Left ventricle myocardium inferior (tissue), 1 donor: ENCODE results near the gene CFAP61. TPM values are rescaled to one million over a fixed set of nuclear protein-coding genes. Genes with fewer than 3 reads are reported as not detected.

Experiments used
- DNase-seq: peaks from one replicate; pipeline ENCODE4 v3.0.0-alpha.2; 2020
- H3K27ac ChIP-seq: fragments of 200-600 bp; replicated peaks from 2 replicates; pipeline ENCODE4 v1.8.0; 2021
- H3K27me3 ChIP-seq: fragments of 200-600 bp; 2 replicates; pipeline ENCODE4 v1.8.0; 2021; ENCODE audit warnings: low read depth
- H3K36me3 ChIP-seq: fragments of 200-600 bp; 2 replicates; pipeline ENCODE4 v1.8.0; 2021
- H3K4me1 ChIP-seq: fragments of 200-600 bp; 2 replicates; pipeline ENCODE4 v1.8.0; 2021
- H3K4me3 ChIP-seq: fragments of 200-600 bp; 2 replicates; pipeline ENCODE4 v1.8.0; 2021; ENCODE audit warnings: mild to moderate bottlenecking, moderate library complexity
- H3K9me3 ChIP-seq: fragments of 200-600 bp; replicated peaks from 2 replicates; pipeline ENCODE4 v1.8.0; 2021
- intact Hi-C: fragments of 100-400 bp; cut with micrococcal nuclease; formaldehyde crosslinking; loops from one replicate; pipeline ENCODE4 v1.11.0; 2022
- total RNA-seq: library from RNA; stranded (reverse); fragmentation: NEBNext Ultra II Directional; extraction: Animal tissue kit (Norgen Biotek cat#: 25700); gene quantifications from one replicate; pipeline ENCODE4 v1.2.1, GENCODE V29; 2021
- TF ChIP-seq, protein P1 (sequence below): fragments of 200-600 bp; IDR thresholded peaks from 2 replicates; pipeline ENCODE4 v1.8.0; 2021; ENCODE audit warnings: antibody characterized with exemption, mild to moderate bottlenecking, borderline replicate concordance
- donor health status: DM: no; HTN: yes; CAD: no; lungs with severe emphysema.

CFAP61 gene
- total RNA-seq, 1 donor from 2014 or later, result 54.8 TPM

DNA sequence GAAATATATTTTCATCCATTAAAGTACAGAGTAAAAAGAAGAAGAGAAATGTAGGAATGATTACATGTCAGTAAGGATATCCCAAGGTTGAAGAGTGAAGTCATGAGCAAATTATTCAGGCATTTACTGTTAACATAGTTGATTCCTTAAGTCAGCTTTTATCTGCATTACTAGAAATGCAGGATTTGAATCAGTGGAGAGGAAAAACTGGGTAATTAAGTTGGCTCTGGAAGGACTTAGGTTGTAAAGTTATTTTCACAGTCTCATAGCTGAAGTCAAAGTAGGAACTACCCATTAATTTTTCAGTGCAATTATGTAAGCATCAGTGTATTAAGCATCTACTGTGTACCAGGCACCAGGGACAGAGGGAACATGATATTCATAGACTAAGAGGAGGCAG, 27.4 kb upstream of the CFAP61 start:
- TF ChIP-seq, protein P1, sequence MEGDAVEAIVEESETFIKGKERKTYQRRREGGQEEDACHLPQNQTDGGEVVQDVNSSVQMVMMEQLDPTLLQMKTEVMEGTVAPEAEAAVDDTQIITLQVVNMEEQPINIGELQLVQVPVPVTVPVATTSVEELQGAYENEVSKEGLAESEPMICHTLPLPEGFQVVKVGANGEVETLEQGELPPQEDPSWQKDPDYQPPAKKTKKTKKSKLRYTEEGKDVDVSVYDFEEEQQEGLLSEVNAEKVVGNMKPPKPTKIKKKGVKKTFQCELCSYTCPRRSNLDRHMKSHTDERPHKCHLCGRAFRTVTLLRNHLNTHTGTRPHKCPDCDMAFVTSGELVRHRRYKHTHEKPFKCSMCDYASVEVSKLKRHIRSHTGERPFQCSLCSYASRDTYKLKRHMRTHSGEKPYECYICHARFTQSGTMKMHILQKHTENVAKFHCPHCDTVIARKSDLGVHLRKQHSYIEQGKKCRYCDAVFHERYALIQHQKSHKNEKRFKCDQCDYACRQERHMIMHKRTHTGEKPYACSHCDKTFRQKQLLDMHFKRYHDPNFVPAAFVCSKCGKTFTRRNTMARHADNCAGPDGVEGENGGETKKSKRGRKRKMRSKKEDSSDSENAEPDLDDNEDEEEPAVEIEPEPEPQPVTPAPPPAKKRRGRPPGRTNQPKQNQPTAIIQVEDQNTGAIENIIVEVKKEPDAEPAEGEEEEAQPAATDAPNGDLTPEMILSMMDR, result no peak
- Histone ChIP-seq H3K27ac (no peak overlapping the region), H3K27me3 (no peaks in the 10 kb centered on the region), H3K36me3 (peaks cover 52% of the 10 kb centered on the region), H3K4me1 (peaks cover 24% of the 10 kb centered on the region), H3K4me3 (no peak overlapping the region), H3K9me3 (no peaks in the 10 kb centered on the region)
- no peak for DNase-seq
- intact Hi-C loops, result no loop called here

DNA sequence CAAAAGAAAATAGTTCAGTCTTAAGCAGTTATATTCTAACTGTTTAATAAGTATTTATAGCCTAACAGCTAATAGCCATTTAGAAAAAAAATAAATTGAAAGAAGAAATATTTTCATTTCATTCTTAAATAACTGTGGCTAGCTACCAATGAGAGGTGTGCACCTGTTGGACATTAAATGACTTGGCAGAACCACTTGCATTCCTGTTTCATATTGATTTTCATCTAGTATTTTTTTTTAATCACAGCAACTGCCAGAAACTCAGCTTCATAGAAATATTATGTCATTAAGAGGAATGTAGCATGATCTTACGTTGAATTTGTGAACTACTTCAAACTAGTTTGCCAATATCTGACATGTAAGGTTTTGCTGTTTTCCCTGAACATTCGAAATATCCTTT, 25.0 kb upstream of the CFAP61 start:
- TF ChIP-seq, protein P1, result no peak
- intact Hi-C loops, result no loop called here
- H3K27ac ChIP-seq, result no peak overlapping the region
- no peaks in the 10 kb centered on the region for H3K9me3 ChIP-seq
- no peaks in the 10 kb centered on the region for H3K27me3 ChIP-seq
- peaks cover 69% of the 10 kb centered on the region for H3K36me3 ChIP-seq
- H3K4me1 ChIP-seq, result peaks cover 11% of the 10 kb centered on the region
- no peak for DNase-seq
- no peak overlapping the region for H3K4me3 ChIP-seq

DNA sequence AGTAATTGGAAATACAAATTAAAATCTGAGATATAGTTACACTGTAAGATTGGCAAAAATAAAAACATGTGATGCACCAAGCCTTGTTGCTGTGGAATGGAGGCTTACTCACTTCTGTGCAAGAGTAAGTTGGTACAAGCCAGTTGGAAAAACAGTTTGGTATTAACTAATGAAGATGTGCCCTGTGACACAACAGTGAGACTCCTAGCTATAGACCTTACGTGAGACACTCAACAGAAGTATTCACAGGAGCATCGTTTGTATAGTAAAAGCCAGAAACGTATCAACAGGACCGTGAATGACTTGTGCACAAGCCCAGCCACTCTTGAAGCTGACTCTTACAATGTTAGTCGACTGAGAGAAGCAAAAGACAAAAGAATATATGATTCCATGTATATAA, 20.5 kb upstream of the CFAP61 start:
- no peak overlapping the region for H3K27ac ChIP-seq
- H3K36me3 ChIP-seq, result peaks cover 79% of the 10 kb centered on the region
- no peaks in the 10 kb centered on the region for H3K9me3 ChIP-seq
- DNase-seq, result no peak
- no peak overlapping the region for H3K4me3 ChIP-seq
- intact Hi-C loops, result no loop called here
- H3K4me1 ChIP-seq, result no peaks in the 10 kb centered on the region
- no peaks in the 10 kb centered on the region for H3K27me3 ChIP-seq
- TF ChIP-seq, protein P1, result no peak

DNA sequence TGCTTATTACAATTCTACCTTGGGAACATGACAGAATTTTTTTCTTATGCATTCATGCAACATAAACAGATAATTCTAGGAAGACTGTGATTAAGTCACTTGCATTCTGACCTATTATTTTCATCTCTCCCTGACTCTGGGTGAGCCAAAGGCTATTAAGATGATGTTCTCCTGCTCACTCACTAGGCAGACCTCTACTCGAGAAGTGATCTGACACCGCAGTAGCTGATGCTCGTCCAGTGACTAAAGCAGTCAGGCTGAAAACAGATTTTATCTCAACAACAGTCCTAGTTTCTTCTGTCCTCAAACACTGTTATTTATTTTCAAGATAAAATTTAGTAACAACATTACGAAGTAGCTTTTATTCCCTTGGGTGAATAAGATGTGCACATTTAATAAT, 17.8 kb upstream of the CFAP61 start:
- TF ChIP-seq, protein P1, result no peak
- no peaks in the 10 kb centered on the region for H3K27me3 ChIP-seq
- peaks cover 81% of the 10 kb centered on the region for H3K36me3 ChIP-seq
- H3K27ac ChIP-seq, result no peak overlapping the region
- intact Hi-C loops, result no loop called here
- no peaks in the 10 kb centered on the region for H3K9me3 ChIP-seq
- H3K4me1 ChIP-seq, result peaks cover 13% of the 10 kb centered on the region
- DNase-seq, result no peak
- H3K4me3 ChIP-seq, result no peak overlapping the region

DNA sequence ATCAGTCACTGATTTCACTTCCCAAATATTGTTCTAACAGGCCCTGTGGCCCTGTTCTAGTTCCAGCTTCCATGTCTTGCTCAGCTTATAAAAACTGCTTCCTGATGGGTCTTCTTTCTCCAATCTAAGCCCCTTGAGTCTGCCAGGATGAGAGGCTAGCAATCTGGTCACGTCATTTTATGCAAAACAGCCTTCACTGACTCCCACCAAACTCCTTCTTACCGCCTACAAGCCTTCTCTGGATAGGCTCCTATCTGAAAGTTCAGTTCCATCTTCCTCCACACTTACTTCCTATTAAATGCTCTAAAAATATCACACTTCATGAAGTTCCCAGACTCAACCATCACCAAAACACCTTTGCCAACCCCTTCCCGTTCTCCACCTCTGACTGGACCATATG, 15.6 kb upstream of the CFAP61 start:
- Histone ChIP-seq H3K4me1 (peaks cover 13% of the 10 kb centered on the region), H3K9me3 (no peaks in the 10 kb centered on the region), H3K27me3 (no peaks in the 10 kb centered on the region), H3K36me3 (peaks cover 92% of the 10 kb centered on the region), H3K4me3 (no peak overlapping the region), H3K27ac (no peak overlapping the region)
- TF ChIP-seq, protein P1, result no peak
- intact Hi-C loops, result no loop called here
- DNase-seq, result no peak

DNA sequence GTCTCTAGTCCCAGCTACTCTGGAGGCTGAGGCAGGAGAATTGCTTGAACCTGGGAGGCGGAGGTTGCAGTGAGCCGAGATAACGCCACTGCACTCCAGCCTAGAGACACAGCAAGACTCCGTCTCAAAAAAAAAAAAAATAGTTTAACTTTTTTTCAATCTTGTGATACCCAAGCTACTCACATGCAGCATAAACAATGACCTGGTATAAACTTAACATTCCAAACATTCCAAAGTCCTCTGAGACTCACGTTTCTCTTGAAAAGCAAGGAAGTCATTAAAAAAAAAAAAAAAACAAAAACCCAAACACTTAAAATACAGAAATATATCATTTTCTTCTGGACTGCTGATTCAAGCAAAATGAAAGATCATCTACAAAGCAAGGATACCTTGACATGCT, 14.4 kb upstream of the CFAP61 start:
- peaks cover 13% of the 10 kb centered on the region for H3K4me1 ChIP-seq
- H3K27ac ChIP-seq, result no peak overlapping the region
- no peak overlapping the region for H3K4me3 ChIP-seq
- H3K36me3 ChIP-seq, result peaks cover 92% of the 10 kb centered on the region
- H3K9me3 ChIP-seq, result no peaks in the 10 kb centered on the region
- intact Hi-C loops, result no loop called here
- TF ChIP-seq, protein P1, result no peak
- no peaks in the 10 kb centered on the region for H3K27me3 ChIP-seq
- DNase-seq, result no peak
